Trophoblast cell (in vitro differentiated cells and primary cell): ENCODE measurements around the gene NF2.

ENCODE experiments used
- DNase-seq, 2 donors: peaks; one replicate each; pipeline ENCODE4 v3.0.0-alpha.2; 2016
- H2AFZ ChIP-seq: 2 replicates; pipeline ENCODE4 v1.6.1; 2013; ENCODE audit warnings: low read length, moderate library complexity, mild to moderate bottlenecking; ENCODE audit not compliant: insufficient read depth, poor library complexity
- H2AK5ac ChIP-seq: 2 replicates; pipeline ENCODE4 v1.6.1; 2013; ENCODE audit warnings: mild to moderate bottlenecking, low read length
- H2BK120ac ChIP-seq: 2 replicates; pipeline ENCODE4 v1.6.1; 2013; ENCODE audit warnings: low read length, mild to moderate bottlenecking, moderate library complexity; ENCODE audit not compliant: insufficient read depth, poor library complexity
- H2BK12ac ChIP-seq: 2 replicates; pipeline ENCODE4 v1.6.1; 2013; ENCODE audit warnings: mild to moderate bottlenecking, low read length, moderate library complexity
- H2BK5ac ChIP-seq: 2 replicates; pipeline ENCODE4 v1.6.1; 2013; ENCODE audit warnings: low read length, low read depth, moderate library complexity, mild to moderate bottlenecking; ENCODE audit not compliant: poor library complexity
- H3K14ac ChIP-seq: 2 replicates; pipeline ENCODE4 v1.6.1; 2013; ENCODE audit warnings: mild to moderate bottlenecking, low read length
- H3K18ac ChIP-seq: 2 replicates; pipeline ENCODE4 v1.6.1; 2013; ENCODE audit warnings: mild to moderate bottlenecking, low read length
- H3K23ac ChIP-seq: 2 replicates; pipeline ENCODE4 v1.6.1; 2013; ENCODE audit warnings: low read length
- H3K27ac ChIP-seq: 2 replicates; pipeline ENCODE4 v1.5.1; 2013; ENCODE audit warnings: low read depth, mild to moderate bottlenecking, inconsistent platforms, low read length, moderate library complexity
- H3K27me3 ChIP-seq: 2 replicates; pipeline ENCODE4 v1.6.1; 2013; ENCODE audit warnings: inconsistent platforms, mild to moderate bottlenecking, low read length, moderate library complexity; ENCODE audit not compliant: insufficient read depth
- H3K36me3 ChIP-seq, 2 experiments: 1 replicate in 1 of 2; 2 replicates in 1 of 2; pipeline ENCODE4 v1.6.1; 2013; ENCODE audit warnings: low read length in 2 of 2, mild to moderate bottlenecking in 2 of 2, moderate library complexity in 1 of 2; ENCODE audit not compliant: insufficient read depth in 2 of 2, control insufficient read depth in 1 of 2
- H3K4ac ChIP-seq: 2 replicates; pipeline ENCODE4 v1.6.1; 2013; ENCODE audit warnings: low read depth, mild to moderate bottlenecking, low read length, moderate library complexity
- H3K4me1 ChIP-seq, 2 experiments: 1 replicate in 1 of 2; 2 replicates in 1 of 2; pipeline ENCODE4 v1.6.1; 2013; ENCODE audit warnings: low read length in 2 of 2, mild to moderate bottlenecking in 2 of 2, moderate library complexity in 1 of 2; ENCODE audit not compliant: insufficient read depth in 2 of 2, control insufficient read depth in 1 of 2
- H3K4me2 ChIP-seq: 2 replicates; pipeline ENCODE4 v1.6.1; 2013; ENCODE audit warnings: inconsistent platforms, mild to moderate bottlenecking, low read length, moderate library complexity
- H3K4me3 ChIP-seq: 2 replicates; pipeline ENCODE4 v1.5.1; 2013; ENCODE audit warnings: mild to moderate bottlenecking, low read depth, low read length, inconsistent platforms
- H3K79me1 ChIP-seq: one replicate; pipeline ENCODE4 v1.6.1; 2013; ENCODE audit warnings: low read length
- H3K79me2 ChIP-seq: 2 replicates; pipeline ENCODE4 v1.6.1; 2013; ENCODE audit warnings: low read length, mild to moderate bottlenecking; ENCODE audit not compliant: control insufficient read depth, insufficient read depth, poor library complexity
- H3K9ac ChIP-seq: 2 replicates; pipeline ENCODE4 v1.6.1; 2013; ENCODE audit warnings: mild to moderate bottlenecking, low read length
- H3K9me3 ChIP-seq: 2 replicates; pipeline ENCODE4 v1.6.1; 2013; ENCODE audit warnings: low read depth, mild to moderate bottlenecking, control low read depth, inconsistent platforms, low read length; ENCODE audit not compliant: insufficient read depth
- H4K12ac ChIP-seq: 2 replicates; pipeline ENCODE4 v1.6.1; 2013; ENCODE audit warnings: low read depth, mild to moderate bottlenecking, low read length, moderate library complexity
- H4K8ac ChIP-seq: 2 replicates; pipeline ENCODE4 v1.6.1; 2013; ENCODE audit warnings: low read depth, mild to moderate bottlenecking, low read length, moderate library complexity
- H4K91ac ChIP-seq: one replicate; pipeline ENCODE4 v1.6.1; 2013; ENCODE audit warnings: low read depth, mild to moderate bottlenecking, low read length, moderate library complexity
- WGBS: extraction: QIAGEN DNeasy Blood & Tissue Kit; methylation state at CpG from one replicate; pipeline ENCODE4 v1.1.7; 2013; ENCODE audit warnings: missing lambda C conversion rate; ENCODE audit not compliant: insufficient read length, insufficient coverage; ENCODE audit errors: extremely low coverage; 5-methylcytosine and 5-hydroxymethylcytosine counted together

Gene NF2

GRCh38 chr22:29732883-29733282, 129.4 kb downstream of the NF2 start:
- no peak for DNase-seq
- Histone ChIP-seq H3K9me3 (no peaks in the 10 kb centered on the region), H3K27ac (no peak overlapping the region), H3K23ac (no peak overlapping the region), H4K12ac (no peak overlapping the region), H4K91ac (no peak overlapping the region), H3K18ac (no peak overlapping the region), H3K14ac (no peak overlapping the region), H2BK120ac (no peak overlapping the region), H3K4me1 (no peaks in the 10 kb centered on the region), H3K4ac (no peak overlapping the region), H3K9ac (no peak overlapping the region), H3K4me3 (no peak overlapping the region), H3K79me1 (no peaks in the 10 kb centered on the region), H3K4me2 (no peak overlapping the region), H2AK5ac (no peak overlapping the region), H2BK5ac (no peak overlapping the region), H3K27me3 (no peaks in the 10 kb centered on the region), H4K8ac (no peak overlapping the region), H2AFZ (no peak overlapping the region), H3K79me2 (no peaks in the 10 kb centered on the region), H2BK12ac (no peak overlapping the region), H3K36me3 (peaks cover 0 to 3% of the 10 kb centered on the region in 2 experiments)
- no CpG with 5 or more reads among the region's 6 CpGs for WGBS

GRCh38 chr22:29733362-29734201, 130.1 kb downstream of the NF2 start:
- no peak overlapping the region for H3K4me2 ChIP-seq
- no peak overlapping the region for H4K91ac ChIP-seq
- H3K79me1 ChIP-seq: no peaks in the 10 kb centered on the region
- no peak overlapping the region for H3K4ac ChIP-seq
- H3K14ac ChIP-seq: no peak overlapping the region
- H4K12ac ChIP-seq: no peak overlapping the region
- H2BK120ac ChIP-seq: no peak overlapping the region
- no peak overlapping the region for H3K23ac ChIP-seq
- no peak overlapping the region for H2AFZ ChIP-seq
- H3K27ac ChIP-seq: no peak overlapping the region
- H3K4me3 ChIP-seq: no peak overlapping the region
- H3K9me3 ChIP-seq: no peaks in the 10 kb centered on the region
- no CpG with 5 or more reads among the region's 19 CpGs for WGBS
- no peak overlapping the region for H2BK5ac ChIP-seq
- peaks cover 0 to 3% of the 10 kb centered on the region in 2 experiments for H3K36me3 ChIP-seq
- H3K9ac ChIP-seq: no peak overlapping the region
- H3K27me3 ChIP-seq: no peaks in the 10 kb centered on the region
- no peak overlapping the region for H2AK5ac ChIP-seq
- H3K4me1 ChIP-seq: no peaks in the 10 kb centered on the region
- H2BK12ac ChIP-seq: no peak overlapping the region
- no peak for DNase-seq
- H3K79me2 ChIP-seq: no peaks in the 10 kb centered on the region
- no peak overlapping the region for H4K8ac ChIP-seq
- H3K18ac ChIP-seq: no peak overlapping the region

GRCh38 chr22:29734406-29734805, 131.0 kb downstream of the NF2 start:
- DNase-seq: no peak
- Histone ChIP-seq H3K9me3 (peaks cover 1% of the 10 kb centered on the region), H3K79me1 (no peaks in the 10 kb centered on the region), H2BK5ac (no peak overlapping the region), H3K9ac (no peak overlapping the region), H3K36me3 (peaks cover 0 to 3% of the 10 kb centered on the region in 2 experiments), H4K91ac (no peak overlapping the region), H3K4ac (no peak overlapping the region), H3K27me3 (no peaks in the 10 kb centered on the region), H4K8ac (no peak overlapping the region), H3K4me2 (no peak overlapping the region), H3K18ac (no peak overlapping the region), H3K23ac (no peak overlapping the region), H3K27ac (no peak overlapping the region), H3K4me3 (no peak overlapping the region), H4K12ac (no peak overlapping the region), H2AFZ (no peak overlapping the region), H2AK5ac (no peak overlapping the region), H3K4me1 (no peaks in the 10 kb centered on the region), H3K79me2 (no peaks in the 10 kb centered on the region), H2BK120ac (no peak overlapping the region), H3K14ac (no peak overlapping the region), H2BK12ac (no peak overlapping the region)
- WGBS: no CpG with 5 or more reads among the region's 8 CpGs

DNA sequence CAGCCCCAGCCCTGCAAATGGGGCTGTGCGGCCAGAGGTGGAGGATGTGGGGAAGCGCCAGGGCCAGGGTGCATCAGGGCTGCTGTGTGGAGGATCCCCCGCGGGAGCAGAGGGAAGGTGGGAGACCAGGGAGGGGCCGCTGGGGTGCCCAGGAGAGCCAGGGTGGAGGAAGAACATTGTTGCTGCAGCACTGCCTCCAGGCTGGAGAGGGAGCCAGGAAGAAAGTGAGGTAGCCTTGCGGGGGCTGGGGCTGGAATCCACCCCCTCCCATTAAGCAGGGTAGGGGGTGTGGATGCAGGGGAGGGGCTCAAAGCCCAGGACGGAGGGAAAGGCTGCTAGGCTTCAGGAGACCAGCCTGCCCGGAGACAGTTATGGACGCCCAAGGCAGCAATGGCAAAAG, 131.4 kb downstream of the NF2 start:
- no peak overlapping the region for H4K8ac ChIP-seq

More for the DNA sequence above, 131.4 kb downstream of the NF2 start:
- H3K9ac ChIP-seq: no peak overlapping the region
- H2BK120ac ChIP-seq: no peak overlapping the region
- H3K4me2 ChIP-seq: no peak overlapping the region
- H3K4me1 ChIP-seq: no peaks in the 10 kb centered on the region
- no peak overlapping the region for H3K4me3 ChIP-seq
- no peak overlapping the region for H2AFZ ChIP-seq
- no peak overlapping the region for H3K23ac ChIP-seq
- H3K27me3 ChIP-seq: no peaks in the 10 kb centered on the region
- H3K4ac ChIP-seq: no peak overlapping the region
- no peak overlapping the region for H3K14ac ChIP-seq
- peaks cover 0 to 2% of the 10 kb centered on the region in 2 experiments for H3K36me3 ChIP-seq
- no peak overlapping the region for H3K27ac ChIP-seq
- H4K12ac ChIP-seq: no peak overlapping the region
- H2AK5ac ChIP-seq: no peak overlapping the region
- H3K79me2 ChIP-seq: no peaks in the 10 kb centered on the region
- no peak overlapping the region for H3K18ac ChIP-seq
- H2BK5ac ChIP-seq: no peak overlapping the region
- WGBS: no CpG with 5 or more reads among the region's 9 CpGs
- H4K91ac ChIP-seq: no peak overlapping the region
- H3K79me1 ChIP-seq: no peaks in the 10 kb centered on the region
- H2BK12ac ChIP-seq: no peak overlapping the region
- no peak for DNase-seq
- H3K9me3 ChIP-seq: peaks cover 4% of the 10 kb centered on the region
